B cell (primary cell): Measurements from ENCODE around the gene PON3.

ENCODE experiments used
- CTCF ChIP-seq: fragments of 200-600 bp; IDR thresholded peaks from one replicate; pipeline ENCODE4 v1.8.0; 2022; ENCODE audit warnings: antibody characterized with exemption, mild to moderate bottlenecking
- EZH2 ChIP-seq: IDR thresholded peaks from 2 replicates; pipeline ENCODE4 v1.6.1; 2012; ENCODE audit warnings: borderline replicate concordance, low read depth, mild to moderate bottlenecking, moderate library complexity, low read length; ENCODE audit not compliant: insufficient read depth, poor library complexity, severe bottlenecking

GRCh38 chr7:95434557-95435421 lies 38.6 kb upstream of the PON3 start, which contains the start of gene PON2:
- TF ChIP-seq CTCF (no peak), EZH2 (no peak)
